Natural killer cell (primary cell): Measurements from ENCODE around the gene C16orf74. TPM values are rescaled to one million over a fixed set of nuclear protein-coding genes. Genes with fewer than 3 reads are reported as not detected.
A peak's percentile ranks its signal among the peaks of the same experiment; 100 is the strongest.

Experiments
- ATAC-seq, 3 donors: fragments of 150-1000 bp in 2 of 3; fragments of 200-7000 bp in 1 of 3; cut with Tn5 transposase; 1 replicate in 1 of 3; 2 replicates in 2 of 3; pipeline ENCODE4 v1.10.0; 2021; ENCODE audit warnings: mild to moderate bottlenecking in 2 of 3, moderate library complexity in 2 of 3
- DNase-seq, 2 donors: peaks; one replicate each; pipeline versions ENCODE4 v3.0.0 to v3.0.0-alpha.2; 2013 to 2021; ENCODE audit warnings: mixed read lengths in 1 of 2
- H3K27ac ChIP-seq: one replicate; pipeline ENCODE4 v1.5.1; 2013; ENCODE audit warnings: mild to moderate bottlenecking, low read length
- H3K27me3 ChIP-seq: one replicate; pipeline ENCODE4 v1.6.1; 2013; ENCODE audit warnings: low read length; ENCODE audit not compliant: control insufficient read depth, insufficient read depth
- H3K36me3 ChIP-seq: one replicate; pipeline ENCODE4 v1.6.1; 2013; ENCODE audit warnings: low read length; ENCODE audit not compliant: control insufficient read depth, insufficient read depth
- H3K4me1 ChIP-seq: one replicate; pipeline ENCODE4 v1.6.1; 2013; ENCODE audit warnings: low read length; ENCODE audit not compliant: control insufficient read depth, insufficient read depth
- H3K4me3 ChIP-seq: one replicate; pipeline ENCODE4 v1.5.1; 2013; ENCODE audit warnings: low read length
- H3K9me3 ChIP-seq: one replicate; pipeline ENCODE4 v1.6.1; 2013; ENCODE audit warnings: low read length; ENCODE audit not compliant: control insufficient read depth, insufficient read depth
- H3K27ac Mint-ChIP-seq, 2 donors: one replicate each; pipeline ENCODE4 v1.8.0; 2022; ENCODE audit warnings: mild to moderate bottlenecking in 2 of 2, mixed read lengths in 2 of 2, moderate library complexity in 1 of 2
- H3K27me3 Mint-ChIP-seq, 2 donors: one replicate each; pipeline ENCODE4 v1.8.0; 2022; ENCODE audit warnings: low read depth in 2 of 2, mixed read lengths in 2 of 2
- H3K36me3 Mint-ChIP-seq: one replicate; pipeline ENCODE4 v1.8.0; 2022; ENCODE audit warnings: mixed read lengths
- H3K4me1 Mint-ChIP-seq, 2 donors: one replicate each; pipeline ENCODE4 v1.8.0; 2022; ENCODE audit warnings: mixed read lengths in 2 of 2
- H3K4me3 Mint-ChIP-seq: one replicate; pipeline ENCODE4 v1.8.0; 2022; ENCODE audit warnings: mild to moderate bottlenecking, moderate library complexity, mixed read lengths
- H3K9me3 Mint-ChIP-seq, 2 donors: one replicate each; pipeline ENCODE4 v1.8.0; 2022; ENCODE audit warnings: mixed read lengths in 2 of 2
- WGBS: methylation state at CpG from one replicate; pipeline ENCODE4 v1.1.7; 2013; ENCODE audit warnings: missing lambda C conversion rate; ENCODE audit not compliant: insufficient coverage; 5-methylcytosine and 5-hydroxymethylcytosine counted together
- intact Hi-C: fragments of 100-400 bp; cut with micrococcal nuclease; formaldehyde crosslinking; loops from one replicate; pipeline ENCODE4 v1.14.2; 2022
- total RNA-seq, 4 donors: library from RNA; stranded (reverse); fragments of 120-200 nt in 1 of 4; gene quantifications; one replicate each; pipeline versions ENCODE4 v1.2.3 to v1.2.4, GENCODE V29; 2013 to 2022
- TF ChIP-seq, protein P1 (sequence below): fragments of 200-600 bp; IDR thresholded peaks from one replicate; pipeline ENCODE4 v1.8.0; 2022; ENCODE audit warnings: antibody characterized with exemption

The C16orf74 gene
- total RNA-seq, 3 donors from 2014 or later (not counting 1 experiment from before 2014, with no cell fraction given), result 0.71 to 2.2 (median 1.8) TPM

DNA sequence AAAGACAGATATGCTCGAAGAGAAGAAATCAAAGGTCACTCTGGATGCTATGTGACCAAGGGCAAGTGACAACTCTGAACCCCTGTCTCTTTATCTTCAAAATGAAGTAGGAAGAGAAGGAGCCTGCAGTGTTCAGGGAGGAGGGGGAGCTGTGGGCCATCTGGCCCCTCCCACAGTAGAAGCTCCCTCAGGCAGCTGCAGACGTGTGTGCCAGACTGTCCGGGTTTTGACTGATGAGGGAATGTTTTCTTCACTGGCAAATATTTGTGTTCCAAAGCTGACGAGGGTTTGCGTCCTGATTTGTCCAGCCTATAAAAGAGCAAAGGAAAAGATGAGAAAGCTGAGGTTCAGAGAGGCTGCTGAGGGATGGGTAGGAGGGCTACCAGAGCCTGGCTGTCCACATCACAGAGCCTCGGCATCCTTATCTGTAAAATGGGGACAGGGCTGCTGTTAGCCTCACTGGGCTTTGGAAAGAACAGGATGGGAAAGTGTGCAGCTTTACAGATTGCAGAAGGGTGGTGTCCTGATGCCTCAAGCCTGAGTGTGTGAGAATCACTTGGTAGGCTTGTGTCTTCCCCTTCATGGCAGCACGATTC is 60.3 kb downstream of the C16orf74 start:
- Mint-ChIP-seq H3K27me3 (no peaks in the 10 kb centered on the region), H3K9me3 (no peaks in the 10 kb centered on the region), H3K27ac (no peak overlapping the region), H3K36me3 (no peaks in the 10 kb centered on the region), H3K4me1 (no peaks in the 10 kb centered on the region), H3K4me3 (no peak overlapping the region)
- TF ChIP-seq, protein P1, sequence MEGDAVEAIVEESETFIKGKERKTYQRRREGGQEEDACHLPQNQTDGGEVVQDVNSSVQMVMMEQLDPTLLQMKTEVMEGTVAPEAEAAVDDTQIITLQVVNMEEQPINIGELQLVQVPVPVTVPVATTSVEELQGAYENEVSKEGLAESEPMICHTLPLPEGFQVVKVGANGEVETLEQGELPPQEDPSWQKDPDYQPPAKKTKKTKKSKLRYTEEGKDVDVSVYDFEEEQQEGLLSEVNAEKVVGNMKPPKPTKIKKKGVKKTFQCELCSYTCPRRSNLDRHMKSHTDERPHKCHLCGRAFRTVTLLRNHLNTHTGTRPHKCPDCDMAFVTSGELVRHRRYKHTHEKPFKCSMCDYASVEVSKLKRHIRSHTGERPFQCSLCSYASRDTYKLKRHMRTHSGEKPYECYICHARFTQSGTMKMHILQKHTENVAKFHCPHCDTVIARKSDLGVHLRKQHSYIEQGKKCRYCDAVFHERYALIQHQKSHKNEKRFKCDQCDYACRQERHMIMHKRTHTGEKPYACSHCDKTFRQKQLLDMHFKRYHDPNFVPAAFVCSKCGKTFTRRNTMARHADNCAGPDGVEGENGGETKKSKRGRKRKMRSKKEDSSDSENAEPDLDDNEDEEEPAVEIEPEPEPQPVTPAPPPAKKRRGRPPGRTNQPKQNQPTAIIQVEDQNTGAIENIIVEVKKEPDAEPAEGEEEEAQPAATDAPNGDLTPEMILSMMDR, result no peak
- Histone ChIP-seq H3K27me3 (no peaks in the 10 kb centered on the region), H3K36me3 (no peaks in the 10 kb centered on the region), H3K27ac (no peak overlapping the region), H3K9me3 (no peaks in the 10 kb centered on the region), H3K4me3 (no peak overlapping the region), H3K4me1 (peaks cover 17% of the 10 kb centered on the region)
- intact Hi-C loops, result no loop called here
- WGBS, result 83% methylated on average over 7 of the region's 7 CpGs
- ATAC-seq (no peak), DNase-seq (no peak)

DNA sequence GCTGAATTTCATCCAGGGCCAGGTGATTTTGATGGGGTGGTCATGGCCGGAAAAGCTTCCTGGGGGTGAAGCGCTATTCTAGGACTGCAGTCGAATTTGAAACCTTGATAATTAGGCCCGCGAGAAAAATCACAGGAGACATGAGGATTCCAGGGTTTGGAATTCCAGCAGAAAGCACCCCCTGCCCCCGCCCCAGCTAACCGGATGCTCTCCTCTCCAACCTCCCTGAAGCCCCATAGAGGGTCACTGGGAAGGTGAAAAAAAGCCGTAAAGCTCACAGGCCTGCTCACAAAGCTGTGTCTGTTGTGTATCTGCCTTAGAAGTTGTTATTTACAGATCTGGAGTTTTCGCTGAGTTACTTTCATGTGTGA is 61.0 kb downstream of the C16orf74 start:
- Mint-ChIP-seq H3K36me3 (no peaks in the 10 kb centered on the region), H3K4me3 (no peak overlapping the region), H3K9me3 (no peaks in the 10 kb centered on the region), H3K4me1 (no peaks in the 10 kb centered on the region), H3K27me3 (no peaks in the 10 kb centered on the region), H3K27ac (no peak overlapping the region)
- DNase-seq (no peak), ATAC-seq (no peak)
- TF ChIP-seq, protein P1, result no peak
- H3K4me1 ChIP-seq, result peaks cover 17% of the 10 kb centered on the region
- H3K27ac ChIP-seq, result no peak overlapping the region
- no peak overlapping the region for H3K4me3 ChIP-seq
- no peaks in the 10 kb centered on the region for H3K27me3 ChIP-seq
- no peaks in the 10 kb centered on the region for H3K9me3 ChIP-seq
- 90% methylated on average over 8 of the region's 9 CpGs for WGBS
- no peaks in the 10 kb centered on the region for H3K36me3 ChIP-seq
- intact Hi-C loops, result no loop called here

DNA sequence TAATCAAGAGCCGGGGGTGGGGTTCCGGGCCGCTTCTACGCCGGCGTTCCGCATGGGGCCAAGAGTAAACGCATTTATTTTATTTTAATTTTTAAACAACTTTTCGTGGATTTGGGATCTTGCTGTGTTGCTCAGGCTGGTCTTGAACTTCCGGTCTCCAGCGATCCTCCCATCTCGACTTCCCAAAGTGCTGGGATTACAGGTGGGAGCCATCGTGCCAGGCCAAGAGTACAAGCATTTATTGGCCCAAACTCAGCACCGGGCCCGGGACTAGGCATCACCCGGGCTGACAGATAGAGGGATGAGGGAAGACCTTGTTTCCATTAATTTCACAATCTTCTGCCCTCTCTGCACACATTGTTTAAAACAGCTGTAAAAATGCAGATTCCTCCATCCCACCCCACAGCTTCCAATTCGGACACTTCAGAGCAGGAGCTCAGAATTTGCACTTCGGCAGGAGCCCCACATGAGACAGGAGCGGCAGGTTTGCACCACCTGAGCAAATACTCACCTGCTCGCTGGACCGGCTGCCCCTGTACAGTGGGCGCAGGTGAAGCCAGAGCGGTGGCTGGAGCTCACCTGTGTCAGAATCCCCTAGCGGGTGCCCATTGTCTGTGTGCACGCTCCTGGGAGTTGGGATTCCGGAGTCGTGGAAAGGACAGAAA is 61.5 kb downstream of the C16orf74 start:
- ATAC-seq, result no peak
- H3K36me3 Mint-ChIP-seq, result no peaks in the 10 kb centered on the region
- Histone ChIP-seq H3K27ac (no peak overlapping the region), H3K9me3 (no peaks in the 10 kb centered on the region), H3K36me3 (no peaks in the 10 kb centered on the region), H3K4me3 (peak overlapping the region; percentile 17), H3K4me1 (peaks cover 17% of the 10 kb centered on the region), H3K27me3 (no peaks in the 10 kb centered on the region)
- intact Hi-C loops, result no loop called here
- H3K4me1 Mint-ChIP-seq, result no peaks in the 10 kb centered on the region
- 48% methylated on average over 27 of the region's 27 CpGs for WGBS
- H3K27me3 Mint-ChIP-seq, result no peaks in the 10 kb centered on the region
- TF ChIP-seq, protein P1, result no peak
- no peak for DNase-seq
- peak overlapping the region; percentile 49 for H3K4me3 Mint-ChIP-seq
- no peak overlapping the region for H3K27ac Mint-ChIP-seq
- no peaks in the 10 kb centered on the region for H3K9me3 Mint-ChIP-seq
